SK-N-MC (cell line): ENCODE measurements around the gene CP.

Source experiments
- EZH2 ChIP-seq: fragments of 200-600 bp; sonication (generic); IDR thresholded peaks from one replicate; pipeline ENCODE4 v1.6.1; 2017; ENCODE audit warnings: antibody characterized with exemption
- POLR2AphosphoS5 ChIP-seq: IDR thresholded peaks from 2 replicates; pipeline ENCODE4 v1.6.1; 2012; ENCODE audit warnings: mild to moderate bottlenecking, low read depth, low read length, borderline replicate concordance

DNA sequence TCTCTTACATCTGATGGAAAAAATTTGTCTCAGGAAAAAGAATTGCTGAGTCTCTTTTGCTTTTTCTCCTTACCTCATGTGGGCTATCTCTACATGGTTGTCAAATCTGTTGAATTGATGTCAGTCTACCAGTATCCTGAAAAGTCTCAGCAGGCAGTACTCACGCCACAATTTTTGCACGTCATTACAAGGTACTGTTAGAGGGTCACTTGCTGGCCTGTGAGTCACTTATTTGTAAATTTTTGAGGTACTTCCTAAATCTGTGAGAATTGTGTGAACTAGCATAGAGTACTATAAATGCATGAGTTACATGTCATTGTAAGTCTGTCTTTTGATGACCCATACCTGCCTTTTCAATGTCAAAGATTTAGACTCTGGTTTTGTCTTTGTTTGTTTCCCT is 76.3 kb downstream of the CP start:
- TF ChIP-seq EZH2 (no peak), POLR2AphosphoS5 (no peak)
